Stimulated activated CD4-positive, alpha-beta T cell treated with anti-CD3 and anti-CD28 coated beads, TNF-alpha, amount 100 ng/mL, for 24 hours (primary cell): ENCODE results near the gene RTRAF.

Source experiments
- DNase-seq, 3 experiments: peaks; one replicate each; pipeline ENCODE4 v3.0.0-alpha.2; 2020; ENCODE audit warnings: low read depth in 3 of 3

RTRAF gene

GRCh38 chr14:52020866-52021717 lies 31.7 kb downstream of the RTRAF start:
- DNase-seq: no peak

GRCh38 chr14:52021957-52022600 lies 32.7 kb downstream of the RTRAF start:
- no peak for DNase-seq

- no peak for DNase-seq
Observed at GRCh38 chr14:52023518-52023917, 34.2 kb downstream of the RTRAF start.

DNA sequence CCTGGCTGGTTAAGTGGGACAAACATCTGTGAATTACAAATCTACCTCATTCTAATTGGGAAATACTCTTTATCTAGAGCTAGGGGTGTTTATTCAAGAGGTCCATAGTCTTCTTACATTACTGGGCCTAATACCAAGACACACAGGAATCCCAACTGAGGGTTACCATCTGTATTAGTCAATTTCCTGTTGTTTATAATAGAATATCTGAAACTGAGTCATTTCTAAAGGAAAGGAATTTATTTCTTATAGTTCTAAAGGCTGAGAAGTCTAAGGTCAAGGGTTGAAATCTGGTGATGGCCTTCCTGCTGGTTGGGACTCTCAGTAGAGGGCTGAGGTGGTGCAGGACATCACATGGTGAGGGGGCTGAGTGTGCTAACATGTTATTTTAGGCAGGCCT lies 36.0 kb downstream of the RTRAF start:
- no peak for DNase-seq

DNA sequence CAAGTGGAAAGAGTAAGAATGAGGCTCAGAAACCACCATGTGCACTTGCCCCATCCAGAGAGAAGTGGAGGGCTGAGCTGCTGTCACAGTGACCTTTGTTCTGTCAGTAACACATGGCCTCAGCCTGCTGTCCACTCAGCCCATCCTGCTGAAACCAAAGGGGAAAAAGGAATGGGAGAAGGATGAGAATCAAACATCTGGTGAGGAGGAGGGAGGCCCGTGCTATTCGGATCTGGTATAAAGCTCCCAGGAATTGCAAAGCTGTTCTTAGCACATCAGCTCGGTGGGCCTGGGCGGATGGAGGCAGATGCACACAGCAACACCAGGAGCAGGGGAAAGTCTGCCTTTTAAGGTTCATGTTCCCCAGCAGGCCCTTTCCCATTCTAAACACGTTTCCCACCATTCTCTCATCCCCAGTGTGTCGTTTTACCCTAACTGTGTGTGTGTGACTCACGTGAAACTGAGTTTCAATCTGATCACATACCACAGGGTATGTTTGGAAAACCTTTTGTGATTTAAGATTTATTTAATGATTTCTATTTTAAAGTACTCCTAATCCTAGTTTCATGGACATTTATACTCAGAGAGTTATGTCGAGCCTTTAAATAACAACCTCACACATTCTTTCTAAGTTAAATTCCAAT lies 36.8 kb downstream of the RTRAF start:
- no peak for DNase-seq

DNA sequence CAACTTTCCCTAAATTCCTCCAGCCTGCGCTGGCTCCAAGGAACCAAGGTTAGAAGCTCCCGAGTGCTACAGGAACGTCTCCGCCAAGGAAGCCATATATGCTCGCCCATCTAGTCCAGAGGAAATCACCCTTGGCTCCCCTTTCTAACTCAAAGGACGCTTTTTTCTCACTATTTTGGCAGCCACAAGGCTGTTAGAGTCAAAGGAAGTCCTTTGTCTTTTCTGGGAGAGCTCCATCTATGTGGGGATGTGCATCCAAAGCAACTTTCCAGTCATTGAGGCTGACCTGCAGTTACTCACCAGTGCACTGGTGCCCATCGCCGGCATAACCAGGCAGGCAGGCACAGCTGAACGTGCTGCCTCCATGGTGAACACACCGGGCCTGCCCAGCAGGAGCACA lies 37.6 kb downstream of the RTRAF start:
- DNase-seq: no peak

- no peak for DNase-seq
Observed at GRCh38 chr14:52029881-52030280, 40.5 kb downstream of the RTRAF start.

DNA sequence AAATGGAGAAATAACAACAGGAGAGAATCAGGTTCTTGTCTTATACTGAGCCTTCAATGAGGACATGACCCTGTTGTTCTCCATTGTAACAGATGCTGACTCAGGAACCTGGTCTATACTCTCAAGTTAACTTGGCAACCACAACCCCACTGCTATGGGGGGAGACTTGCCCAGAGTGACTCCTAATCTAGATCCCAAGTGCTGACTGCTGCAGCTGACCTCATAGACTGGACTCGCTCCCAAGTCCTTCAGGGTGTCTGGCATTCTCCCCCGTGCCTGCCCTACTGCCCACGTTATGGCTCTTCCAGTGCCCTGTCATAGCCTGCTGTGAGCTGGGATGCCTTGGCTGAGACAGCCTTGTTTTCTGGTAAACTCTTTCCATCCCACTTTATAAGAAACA lies 42.4 kb downstream of the RTRAF start:
- DNase-seq: no peak

DNA sequence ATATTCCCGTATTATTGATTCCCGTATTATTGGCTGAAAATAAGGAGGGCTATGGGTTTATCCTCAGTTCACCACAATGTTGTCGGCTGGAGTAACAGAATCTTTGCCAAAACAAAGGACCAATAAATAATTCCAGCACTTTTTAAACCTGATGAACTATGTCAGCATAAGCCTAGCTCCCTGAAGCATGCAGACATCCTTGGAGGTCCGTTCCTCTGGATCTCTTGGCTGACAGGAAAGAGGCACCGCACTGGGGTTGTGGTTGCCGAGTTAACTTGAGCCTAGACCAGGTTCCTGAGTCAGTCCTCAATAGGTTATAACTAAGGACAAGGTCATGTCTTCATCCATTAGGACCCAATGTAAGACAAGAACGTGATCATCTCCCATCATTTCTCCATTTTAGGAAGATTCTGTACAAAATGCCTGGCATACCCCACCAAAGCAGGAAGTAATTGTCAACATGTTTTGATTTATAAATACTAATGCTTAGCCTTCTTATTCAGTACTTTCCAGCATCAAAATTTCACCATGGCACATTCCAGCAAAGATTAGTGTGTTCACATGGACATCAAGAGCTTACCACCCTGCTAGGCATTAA lies 43.0 kb downstream of the RTRAF start:
- DNase-seq: no peak

DNA sequence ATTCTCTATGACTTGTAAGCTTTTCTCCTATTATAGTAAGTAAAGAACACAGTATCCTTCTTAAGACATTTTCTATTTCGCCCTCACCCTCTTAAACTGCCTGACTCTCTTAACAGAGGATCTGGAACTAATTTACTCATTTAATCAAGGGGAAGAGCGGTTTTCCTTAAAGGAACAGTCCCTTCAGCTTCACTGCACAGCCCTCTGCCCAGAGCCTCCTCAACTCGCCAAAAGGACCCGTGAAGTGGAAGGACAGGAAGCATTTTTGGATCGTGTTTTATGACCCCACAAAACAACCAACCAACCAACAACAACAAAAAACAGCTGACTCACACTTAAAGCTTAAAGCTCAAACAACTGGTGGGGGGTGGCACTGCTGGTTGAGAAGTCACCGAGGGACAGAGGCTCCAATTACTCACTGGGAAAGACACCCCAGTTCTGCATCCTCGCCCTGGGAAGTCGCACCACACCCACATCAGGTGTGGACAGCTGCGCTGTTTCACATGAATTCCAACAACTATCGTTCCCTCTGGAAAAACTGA lies 43.8 kb downstream of the RTRAF start:
- DNase-seq: no peak

GRCh38 chr14:52039124-52039815 lies 49.9 kb downstream of the RTRAF start:
- no peak for DNase-seq

DNA sequence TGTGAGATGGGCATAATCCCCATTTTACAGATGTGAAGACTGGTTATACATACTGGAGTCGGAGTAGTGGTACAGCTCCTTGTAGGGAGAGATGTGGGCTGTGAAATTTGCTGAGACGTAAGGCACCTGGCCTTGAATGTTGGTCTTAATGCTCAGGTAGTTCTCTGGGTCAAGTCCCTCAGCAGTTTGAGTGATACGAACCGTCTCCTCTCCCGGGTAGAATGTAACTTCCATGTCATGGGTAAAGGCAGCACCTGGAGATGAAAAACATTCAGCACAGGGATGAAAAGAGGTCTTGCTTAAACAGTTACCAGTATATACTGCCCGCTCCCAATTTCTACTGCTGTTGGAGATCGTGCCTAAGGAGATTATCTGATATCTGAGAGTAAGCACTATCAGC lies 51.3 kb downstream of the RTRAF start:
- no peak for DNase-seq

DNA sequence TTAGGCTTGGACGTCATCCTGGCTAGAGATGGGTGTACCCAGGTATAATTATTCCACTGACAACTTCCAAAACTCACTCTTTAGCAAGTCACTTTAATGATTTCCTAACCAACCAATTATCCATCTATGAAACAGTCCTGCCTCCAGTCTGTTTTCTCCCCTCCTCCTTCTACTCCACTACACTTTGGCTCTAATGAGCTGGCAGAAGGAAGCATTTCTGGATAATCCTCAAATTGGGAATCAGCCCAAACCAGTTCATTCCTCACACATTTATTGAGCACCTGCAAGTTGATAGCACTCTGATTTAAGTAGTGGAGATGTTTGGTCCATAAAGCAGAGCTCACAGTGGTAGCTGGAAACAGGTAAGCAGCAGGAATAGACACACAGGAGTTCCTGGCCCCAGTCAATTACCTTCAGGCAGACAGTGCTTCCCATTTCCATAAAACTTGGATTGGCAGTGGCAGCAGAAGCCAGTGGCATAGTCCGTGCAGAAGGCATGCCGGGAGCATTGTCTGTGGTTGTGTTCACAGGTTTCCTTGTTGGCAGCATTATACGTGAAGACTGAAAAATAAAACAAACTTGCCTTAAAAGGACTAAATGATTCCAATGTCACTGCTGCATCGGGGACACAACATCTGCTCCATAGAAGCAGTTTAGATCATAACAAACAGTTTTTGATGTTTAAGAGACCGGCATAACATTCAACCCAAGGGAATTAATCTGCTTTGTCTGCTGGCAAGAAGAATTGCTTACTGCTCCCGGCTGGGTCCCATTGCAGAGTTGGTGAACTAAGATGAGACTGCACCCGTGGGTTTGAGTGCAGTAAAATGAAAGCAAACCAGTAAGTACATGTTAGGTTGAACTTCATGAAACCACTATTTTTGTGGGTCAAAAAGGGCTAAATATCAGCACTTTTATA lies 53.3 kb downstream of the RTRAF start:
- no peak for DNase-seq

- peak in 1 of 3 experiments; percentile 36 for DNase-seq
Observed at GRCh38 chr14:52043690-52044089, 54.3 kb downstream of the RTRAF start.

DNA sequence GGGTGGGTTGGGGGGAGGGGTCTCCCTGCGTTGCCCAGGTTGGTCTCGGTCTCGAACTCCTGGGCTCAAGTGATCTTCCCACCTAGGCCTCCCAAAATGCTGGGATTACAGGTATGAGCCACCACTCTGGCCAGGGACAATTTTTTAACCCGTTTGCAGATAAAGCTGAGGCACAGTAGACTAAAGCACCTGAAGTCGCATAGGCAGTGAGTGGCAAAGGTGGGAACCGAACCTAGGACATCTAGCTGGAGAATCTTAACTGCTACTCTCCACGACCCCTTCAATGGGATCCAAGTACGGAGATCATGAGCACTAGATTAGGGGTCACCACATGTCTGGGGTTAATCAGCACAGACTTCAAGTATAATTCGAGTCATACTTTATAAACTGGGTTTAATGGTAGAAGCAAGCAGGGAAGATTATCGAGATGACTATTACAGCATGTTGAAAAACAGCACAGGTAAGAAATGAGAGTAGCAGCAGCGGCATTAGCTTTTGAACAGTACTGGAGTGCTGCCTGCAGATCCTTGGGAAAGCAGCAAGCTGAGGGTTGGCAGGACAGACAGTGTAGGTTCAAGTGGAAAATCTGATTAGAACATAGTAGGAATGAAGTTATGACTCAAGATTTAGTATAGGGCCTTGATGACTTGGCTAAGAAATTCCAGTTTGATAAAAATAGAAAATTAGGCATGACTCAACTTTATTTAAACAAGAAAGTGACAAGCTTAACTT lies 55.6 kb downstream of the RTRAF start:
- DNase-seq: no peak

DNA sequence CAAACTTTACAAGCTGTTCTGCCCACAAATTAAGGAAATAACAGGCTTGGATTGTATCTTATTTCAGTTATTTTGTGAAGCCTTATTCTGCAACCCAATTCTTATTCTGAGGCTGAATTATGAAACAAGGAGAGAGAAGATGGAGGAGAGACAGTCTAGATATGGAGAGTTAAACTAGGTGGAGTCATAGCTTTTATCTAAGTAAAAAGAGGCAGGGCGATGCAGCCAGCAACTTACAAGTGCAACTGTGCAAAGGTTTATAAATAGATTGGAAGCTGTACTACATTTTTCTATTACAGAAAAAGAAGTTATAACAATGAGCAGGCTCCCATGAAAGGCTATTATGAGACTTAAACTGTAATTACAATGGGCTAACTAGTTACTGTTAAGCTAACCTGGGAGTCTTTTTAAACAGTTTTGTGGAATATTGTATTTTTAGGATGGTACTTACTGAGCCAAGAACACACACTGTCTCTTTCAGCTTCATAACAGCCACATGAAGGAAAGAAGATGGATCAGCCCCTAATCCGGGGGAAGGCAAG lies 57.1 kb downstream of the RTRAF start:
- no peak for DNase-seq

DNA sequence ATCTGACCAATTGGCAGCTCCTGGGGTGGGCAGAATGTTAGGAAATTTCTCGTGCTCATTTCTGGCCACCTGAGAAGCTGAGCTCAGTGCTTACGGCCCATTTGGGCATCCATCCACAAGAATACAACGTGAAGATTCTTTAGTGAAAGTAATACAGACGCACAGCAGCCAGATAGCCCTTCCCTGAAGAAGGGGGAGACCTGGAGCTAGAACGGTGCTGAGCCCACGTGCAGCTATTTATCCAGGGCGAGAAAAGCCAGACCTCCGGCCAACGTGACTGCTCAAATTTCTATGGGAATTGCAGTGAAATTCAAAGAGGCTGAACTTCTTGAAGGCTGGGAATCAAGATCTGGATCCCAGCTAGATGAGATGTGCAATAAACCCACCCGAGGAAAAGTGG lies 58.8 kb downstream of the RTRAF start:
- no peak for DNase-seq

- DNase-seq: no peak
Observed at GRCh38 chr14:52048641-52049204, 59.4 kb downstream of the RTRAF start.

DNA sequence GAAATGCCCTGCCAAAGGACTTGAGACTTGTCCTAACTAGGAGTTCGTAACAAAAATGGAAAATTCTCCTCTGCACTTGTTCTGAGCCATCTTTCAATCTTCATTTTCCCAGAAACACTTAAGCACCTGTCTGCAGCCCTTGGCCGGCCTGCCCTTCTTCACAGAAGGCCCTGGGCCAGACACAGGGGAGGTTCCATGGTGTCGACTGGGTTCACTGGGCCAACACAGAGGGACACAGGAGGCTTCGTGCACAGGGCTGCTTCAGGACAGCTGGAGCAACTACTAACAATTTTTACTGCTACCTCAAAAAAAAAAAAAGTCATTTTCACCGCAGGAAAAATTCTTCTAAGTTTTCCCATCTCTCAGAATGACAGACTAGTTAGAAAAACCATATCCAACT lies 59.9 kb downstream of the RTRAF start:
- no peak for DNase-seq
